Lung (tissue), 12 donors: ENCODE results near the gene SYNE1. TPM values are rescaled to one million over a fixed set of nuclear protein-coding genes. Genes with fewer than 3 reads are reported as not detected.
"Not testable (repeated sequence)": the region's sequence is repeated elsewhere in the genome, so short reads cannot be mapped to it uniquely, and the experiment has no call there.

Experiments
- ATAC-seq: fragments of 200-7000 bp; cut with Tn5 transposase; one replicate; pipeline ENCODE4 v1.9.1; 2020; ENCODE audit warnings: moderate number of reproducible peaks; ENCODE audit not compliant: insufficient read depth, low FRiP score
- DNase-seq, 3 donors: peaks; one replicate each; pipeline ENCODE4 v3.0.0-alpha.2; 2013 to 2017
- H3K27ac ChIP-seq, 2 donors: one replicate each; pipeline ENCODE4 v1.5.1; 2013; ENCODE audit warnings: mild to moderate bottlenecking in 2 of 2, moderate library complexity in 2 of 2, control low read depth in 1 of 2, inconsistent platforms in 1 of 2, low read depth in 1 of 2, low read length in 1 of 2
- H3K27me3 ChIP-seq, 3 donors: one replicate each; pipeline ENCODE4 v1.5.1; 2013; ENCODE audit warnings: low read length in 2 of 3; ENCODE audit not compliant: control insufficient read depth in 3 of 3, insufficient read depth in 3 of 3
- H3K36me3 ChIP-seq, 4 donors: one replicate each; pipeline ENCODE4 v1.5.1; 2013; ENCODE audit warnings: low read length in 4 of 4, mild to moderate bottlenecking in 1 of 4, moderate library complexity in 1 of 4; ENCODE audit not compliant: control insufficient read depth in 4 of 4, insufficient read depth in 4 of 4
- H3K4me1 ChIP-seq, 5 donors: one replicate each; pipeline ENCODE4 v1.5.1; 2013; ENCODE audit warnings: low read length in 5 of 5, mild to moderate bottlenecking in 2 of 5, moderate library complexity in 1 of 5; ENCODE audit not compliant: control insufficient read depth in 5 of 5, insufficient read depth in 5 of 5
- H3K4me3 ChIP-seq: one replicate; pipeline ENCODE4 v1.5.1; 2013; ENCODE audit warnings: mild to moderate bottlenecking, control low read depth, moderate library complexity
- H3K9ac ChIP-seq, 2 donors: one replicate each; pipeline ENCODE4 v1.5.1; 2013; ENCODE audit warnings: low read length in 2 of 2, control low read depth in 1 of 2; ENCODE audit not compliant: insufficient read depth in 1 of 2
- H3K9me3 ChIP-seq, 4 donors: one replicate each; pipeline ENCODE4 v1.5.1; 2013; ENCODE audit warnings: low read length in 3 of 4, mild to moderate bottlenecking in 1 of 4, moderate library complexity in 1 of 4; ENCODE audit not compliant: control insufficient read depth in 4 of 4, insufficient read depth in 3 of 4
- CTCF ChIP-seq: IDR thresholded peaks from 2 replicates; pipeline ENCODE4 v1.5.1; 2012; ENCODE audit warnings: mild to moderate bottlenecking; ENCODE audit errors: control extremely low read depth, extremely low read depth
- WGBS, 2 donors: extraction: QIAGEN DNeasy Blood & Tissue Kit; methylation state at CpG; one replicate each; pipeline ENCODE4 v1.1.7; 2013; 5-methylcytosine and 5-hydroxymethylcytosine counted together
- polyA plus RNA-seq, 2 donors: library from polyadenylated mRNA; stranded (reverse); fragments of 200-250 nt; gene quantifications; one replicate each; pipeline ENCODE4 v1.2.1, GENCODE V29; 2013
- total RNA-seq, 2 donors: library from RNA; depleted of rRNA in 1 of 2; stranded (reverse); fragments of >200 nt in 1 of 2; gene quantifications; one replicate each; pipeline ENCODE4 v1.2.1, GENCODE V29; 2014 to 2021
- donor health status: control.
- donor health status: control.
- donor health status: Bipolar disorder and iron deficiency.
- donor health status: healthy.
- donor health status: DM: yes; HTN: yes; CAD: no.

SYNE1 gene
- total and polyA plus RNA-seq, 4 donors, result 26.4 to 352 (median 131) TPM

- no peak for TF ChIP-seq CTCF
Observed at GRCh38 chr6:152529369-152529768, 107.8 kb downstream of the SYNE1 start.

GRCh38 chr6:152514120-152514519 is 123.0 kb downstream of the SYNE1 start:
- not testable (repeated sequence) for H3K27ac ChIP-seq, H3K36me3 ChIP-seq, ATAC-seq, H3K9ac ChIP-seq, DNase-seq, H3K27me3 ChIP-seq, H3K4me3 ChIP-seq, H3K9me3 ChIP-seq, H3K4me1 ChIP-seq
- WGBS, 2 donors, result 88 to 98% methylated on average over 1 of the region's 1 CpG

More at GRCh38 chr6:152529369-152529768, 107.8 kb downstream of the SYNE1 start:
- H3K27me3 ChIP-seq, result no peaks in the 10 kb centered on the region
- H3K36me3 ChIP-seq, result no peaks in the 10 kb centered on the region
- no peaks in the 10 kb centered on the region for H3K9me3 ChIP-seq
- H3K27ac ChIP-seq, result no peak overlapping the region
- no peaks in the 10 kb centered on the region for H3K4me1 ChIP-seq
- no peak overlapping the region for H3K4me3 ChIP-seq
- no peak overlapping the region for H3K9ac ChIP-seq
- DNase-seq (no peak), ATAC-seq (no peak)

- H3K27ac ChIP-seq, result no peak overlapping the region
- H3K4me1 ChIP-seq, result no peaks in the 10 kb centered on the region
- 92 to 95% methylated on average over 5 of the region's 5 CpGs for WGBS, 2 donors
- DNase-seq, result no peak
- H3K27me3 ChIP-seq, result no peaks in the 10 kb centered on the region
- no peaks in the 10 kb centered on the region for H3K36me3 ChIP-seq
- no peak for ATAC-seq
- TF ChIP-seq CTCF, result no peak
- H3K9ac ChIP-seq, result no peak overlapping the region
- no peaks in the 10 kb centered on the region for H3K9me3 ChIP-seq
- H3K4me3 ChIP-seq, result no peak overlapping the region
Observed at GRCh38 chr6:152509916-152510315, 127.2 kb downstream of the SYNE1 start.

- Histone ChIP-seq H3K27me3 (no peaks in the 10 kb centered on the region), H3K4me3 (no peak overlapping the region), H3K9ac (no peak overlapping the region), H3K4me1 (no peaks in the 10 kb centered on the region), H3K9me3 (no peaks in the 10 kb centered on the region), H3K27ac (no peak overlapping the region), H3K36me3 (no peaks in the 10 kb centered on the region)
- 85 to 92% methylated on average over 2 of the region's 2 CpGs for WGBS, 2 donors
- no peak for DNase-seq
- no peak for ATAC-seq
- TF ChIP-seq CTCF, result no peak
Observed at GRCh38 chr6:152508477-152508876, 128.7 kb downstream of the SYNE1 start.
